Activated CD4-positive, alpha-beta T cell treated with anti-CD3 and anti-CD28 coated beads for 36 hours (primary cell): ENCODE data around the gene CLEC2B. TPM values are rescaled to one million over a fixed set of nuclear protein-coding genes. Genes with fewer than 3 reads are reported as not detected.

Experiments used
- ATAC-seq: fragments of 200-7000 bp; cut with Tn5 transposase; one replicate; pipeline ENCODE4 v1.10.0; 2021; ENCODE audit warnings: mild to moderate bottlenecking, moderate library complexity
- CTCF ChIA-PET: fragments of 350-600 bp; sonication (Branson Sonifier 250); formaldehyde crosslinking; loops from one replicate; lab custom pipeline; 2021; ENCODE audit warnings: antibody characterized with exemption; lab: Charles Lee
- POLR2A ChIA-PET: fragments of 350-600 bp; sonication (Branson Sonifier 250); formaldehyde crosslinking; loops from one replicate; lab custom pipeline; 2021; ENCODE audit warnings: antibody characterized with exemption, inconsistent platforms; lab: Charles Lee
- DNase-seq: peaks from one replicate; pipeline ENCODE4 v3.0.0-alpha.2; 2020
- H3K27ac Mint-ChIP-seq: one replicate; pipeline ENCODE4 v1.8.0; 2021; ENCODE audit warnings: mixed read lengths
- H3K27me3 Mint-ChIP-seq: one replicate; pipeline ENCODE4 v1.8.0; 2021; ENCODE audit warnings: mixed read lengths
- H3K36me3 Mint-ChIP-seq: one replicate; pipeline ENCODE4 v1.8.0; 2021; ENCODE audit warnings: low read depth, mixed read lengths
- H3K4me1 Mint-ChIP-seq: one replicate; pipeline ENCODE4 v1.8.0; 2021; ENCODE audit warnings: mixed read lengths
- H3K4me3 Mint-ChIP-seq: one replicate; pipeline ENCODE4 v1.8.0; 2021; ENCODE audit warnings: mild to moderate bottlenecking, moderate library complexity, mixed read lengths
- H3K9me3 Mint-ChIP-seq: one replicate; pipeline ENCODE4 v1.8.0; 2021; ENCODE audit warnings: low read depth, mixed read lengths
- intact Hi-C, 2 experiments: fragments of 100-400 bp; cut with DNase I in 1 of 2; cut with micrococcal nuclease in 1 of 2; formaldehyde crosslinking; loops; one replicate each; pipeline versions ENCODE4 v1.14.2 to v1.15.1; 2022 to 2024; cut with DNase I, micrococcal nuclease
- total RNA-seq, 2 experiments: library from RNA; stranded (reverse); gene quantifications; one replicate each; pipeline ENCODE4 v1.2.3, GENCODE V29; 2021

The CLEC2B gene
- total RNA-seq, 2 experiments from 2014 or later: 21.8 to 25.8 TPM

DNA sequence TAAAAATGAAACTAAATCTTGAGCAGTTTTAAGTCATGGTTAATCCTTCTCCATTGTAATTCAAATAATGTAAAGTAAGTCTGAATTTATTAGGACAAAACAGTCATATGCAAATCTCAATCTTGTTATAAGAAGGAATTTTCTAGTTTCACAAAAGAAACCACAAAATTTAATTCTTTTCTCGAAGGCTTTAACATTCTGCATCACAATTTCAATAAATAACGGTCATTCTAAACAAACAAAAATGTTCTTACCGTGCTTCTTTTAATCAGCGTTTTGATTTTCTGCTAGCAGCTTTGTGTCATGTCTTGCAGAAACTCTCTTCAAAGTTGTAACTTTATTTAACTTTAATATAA lies 225 bp downstream of the CLEC2B start:
- DNase-seq (no peak), ATAC-seq (no peak)
- H3K4me1 Mint-ChIP-seq: peaks cover 29% of the 10 kb centered on the region
- ChIA-PET CTCF (interaction anchor here (0.6 to 3.9 kb wide), 9 partner anchors 11 to 251 kb away, joined by 3 to 25 read pairs (median 4); no protein-coding TSS in a partner anchor), POLR2A (interaction anchor here (0.6 to 3.6 kb wide), 2 partner anchors 110 to 200 kb away, joined by 7 to 12 read pairs; partner anchors contain the start of gene CLEC2D)
- H3K27ac Mint-ChIP-seq: peak overlapping the region; percentile 95
- no peaks in the 10 kb centered on the region for H3K27me3 Mint-ChIP-seq
- peak overlapping the region; percentile 77 for H3K4me3 Mint-ChIP-seq
- H3K9me3 Mint-ChIP-seq: peaks cover 2% of the 10 kb centered on the region
- peaks cover 11% of the 10 kb centered on the region for H3K36me3 Mint-ChIP-seq
- intact Hi-C loops: loop anchor here (1.0 to 10.0 kb wide), 19 partner anchors 54 to 853 kb away; partner anchors contain the start of genes GABARAPL1 (in 2 of the 2), CLEC2D (in 1 of the 2), MAGOHB (in 1 of the 2) and YBX3 (in 1 of the 2)

- peaks cover 2% of the 10 kb centered on the region for H3K9me3 Mint-ChIP-seq
- CTCF ChIA-PET: interaction anchor here (0.7 to 3.9 kb wide), 13 partner anchors 10 to 494 kb away, joined by 3 to 25 read pairs (median 3); no protein-coding TSS in a partner anchor
- ATAC-seq: no peak
- DNase-seq: no peak
- H3K27me3 Mint-ChIP-seq: no peaks in the 10 kb centered on the region
- peak overlapping the region; percentile 77 for H3K4me3 Mint-ChIP-seq
- peaks cover 35% of the 10 kb centered on the region for H3K4me1 Mint-ChIP-seq
- POLR2A ChIA-PET: interaction anchor here (2.2 to 3.6 kb wide), 2 partner anchors 107 to 110 kb away, joined by 10 to 12 read pairs; partner anchors contain the start of gene CD69
- intact Hi-C loops: loop anchor here (2.0 to 10.0 kb wide), 15 partner anchors 54 to 854 kb away; partner anchors contain the start of genes CLEC2D (in 1 of the 2), GABARAPL1 (in 1 of the 2), MAGOHB (in 1 of the 2) and YBX3 (in 1 of the 2)
- H3K27ac Mint-ChIP-seq: peak overlapping the region; percentile 95
- peaks cover 16% of the 10 kb centered on the region for H3K36me3 Mint-ChIP-seq
These were observed 798 bp downstream of the CLEC2B start for GRCh38 chr12:9868311-9868801.

DNA sequence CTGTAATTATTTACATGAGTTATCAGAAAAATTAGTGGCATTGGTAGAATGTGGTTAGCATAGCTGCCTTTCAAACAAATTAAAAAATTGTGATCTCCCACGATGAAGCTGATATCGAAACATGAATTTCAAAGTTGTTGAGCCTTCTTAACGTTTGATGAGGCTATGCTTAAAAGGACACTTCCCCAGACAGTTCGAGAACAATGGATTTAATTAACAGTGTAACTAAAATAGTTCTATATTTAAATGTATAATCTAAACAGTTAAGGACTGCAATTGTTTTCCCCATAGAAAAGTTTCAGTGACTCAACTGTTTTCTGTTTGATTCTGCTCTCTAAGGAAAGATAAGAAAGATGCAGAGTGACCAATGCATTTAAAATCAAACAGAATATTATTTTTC lies 1.6 kb downstream of the CLEC2B start:
- intact Hi-C loops: loop anchor here (5.0 to 10.0 kb wide), 10 partner anchors 55 to 855 kb away; partner anchors contain the start of genes CLEC2D (in 1 of the 2), GABARAPL1 (in 1 of the 2), MAGOHB (in 1 of the 2) and YBX3 (in 1 of the 2)
- Mint-ChIP-seq H3K27ac (peak overlapping the region; percentile 89), H3K4me1 (peaks cover 43% of the 10 kb centered on the region), H3K36me3 (peaks cover 24% of the 10 kb centered on the region), H3K4me3 (peak overlapping the region; percentile 77), H3K27me3 (no peaks in the 10 kb centered on the region), H3K9me3 (peaks cover 3% of the 10 kb centered on the region)
- DNase-seq (no peak), ATAC-seq (no peak)
- CTCF ChIA-PET: interaction anchor here (0.7 to 3.9 kb wide), 14 partner anchors 9 to 125 kb away, joined by 3 to 25 read pairs (median 4); no protein-coding TSS in a partner anchor
- POLR2A ChIA-PET: interaction anchor here (0.7 to 3.6 kb wide), 4 partner anchors 107 to 220 kb away, joined by 3 to 12 read pairs (median 6); partner anchors contain the start of gene CD69

DNA sequence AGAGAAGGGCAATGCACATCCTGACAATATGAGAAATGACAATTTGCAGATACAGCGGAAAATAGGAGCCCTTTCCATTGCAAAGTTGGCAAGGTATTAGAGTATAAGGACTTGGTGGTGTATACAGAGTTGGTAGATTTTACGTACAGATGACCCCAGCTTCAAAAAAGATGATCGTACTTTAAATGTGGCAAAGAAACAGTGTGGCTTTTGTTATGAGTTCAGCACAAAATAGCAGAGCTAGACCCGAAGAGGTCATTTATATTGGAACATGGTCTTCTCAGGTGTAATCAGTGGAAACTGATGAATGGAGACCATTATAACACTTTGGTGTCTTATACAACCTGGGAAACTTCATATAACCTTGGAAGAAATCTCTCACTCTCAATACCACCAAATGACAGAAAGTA lies 2.3 kb downstream of the CLEC2B start:
- Mint-ChIP-seq H3K36me3 (peaks cover 26% of the 10 kb centered on the region), H3K4me1 (peaks cover 43% of the 10 kb centered on the region), H3K27ac (peak overlapping the region; percentile 89), H3K9me3 (peaks cover 3% of the 10 kb centered on the region), H3K27me3 (no peaks in the 10 kb centered on the region), H3K4me3 (peak overlapping the region; percentile 77)
- POLR2A ChIA-PET: interaction anchor here (2.2 to 3.6 kb wide), 2 partner anchors 106 to 108 kb away, joined by 10 to 12 read pairs; partner anchors contain the start of gene CD69
- intact Hi-C loops: loop anchor here (5.0 to 10.0 kb wide), 10 partner anchors 55 to 855 kb away; partner anchors contain the start of genes CLEC2D (in 1 of the 2), GABARAPL1 (in 1 of the 2), MAGOHB (in 1 of the 2) and YBX3 (in 1 of the 2)
- ATAC-seq (no peak), DNase-seq (no peak)
- CTCF ChIA-PET: interaction anchor here (0.7 to 3.9 kb wide), 16 partner anchors 8 to 364 kb away, joined by 3 to 25 read pairs (median 3); no protein-coding TSS in a partner anchor

DNA sequence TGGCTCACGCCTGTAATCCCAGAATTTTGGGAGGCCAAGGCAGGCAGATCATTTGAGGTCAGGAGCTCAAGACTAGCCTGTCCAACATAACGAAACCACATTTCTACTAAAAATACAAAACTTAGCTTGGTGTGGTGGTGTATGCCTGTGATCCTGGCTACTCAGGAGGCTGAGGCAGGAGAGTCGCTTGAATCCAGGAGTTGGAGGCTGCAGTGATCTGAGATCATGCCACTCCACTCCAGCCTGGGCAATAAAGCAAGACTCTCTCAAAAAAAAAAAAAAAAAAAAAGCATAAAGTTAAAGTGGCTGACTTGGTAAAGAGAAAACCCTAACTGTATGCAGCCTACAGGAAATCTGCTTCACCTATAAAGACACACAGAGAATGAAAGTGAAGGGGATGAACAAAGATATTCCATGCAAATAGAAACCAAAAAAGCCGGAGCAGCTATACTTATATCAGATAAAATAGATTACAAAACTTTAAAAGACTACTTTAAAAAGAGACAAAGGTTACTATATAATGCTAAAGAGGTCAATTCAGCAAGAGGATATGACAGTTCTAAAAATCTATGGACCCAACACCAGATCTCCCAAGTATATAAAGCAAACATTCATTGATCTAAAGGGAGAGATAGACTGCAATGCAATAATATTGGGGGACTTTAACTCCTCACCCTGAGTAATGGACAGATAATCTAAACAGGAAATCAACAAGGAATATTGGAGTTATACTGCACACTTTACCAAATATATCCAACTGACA lies 4.1 kb downstream of the CLEC2B start:
- peak; percentile 55 for ATAC-seq
- CTCF ChIA-PET: interaction anchor here (1.3 to 1.6 kb wide), 2 partner anchors 11 to 109 kb away, joined by 3 to 5 read pairs; no protein-coding TSS in a partner anchor
- peak; percentile 15 for DNase-seq
- intact Hi-C loops: loop anchor here (5.0 to 10.0 kb wide), 10 partner anchors 53 to 857 kb away; partner anchors contain the start of genes CLEC2D (in 1 of the 2), GABARAPL1 (in 1 of the 2), MAGOHB (in 1 of the 2) and YBX3 (in 1 of the 2)
- H3K27me3 Mint-ChIP-seq: no peaks in the 10 kb centered on the region
- POLR2A ChIA-PET: interaction anchor here (0.6 kb wide), 2 partner anchors 106 to 122 kb away, joined by 3 read pairs; no protein-coding TSS in a partner anchor
- peak overlapping the region; percentile 93 for H3K27ac Mint-ChIP-seq
- peaks cover 30% of the 10 kb centered on the region for H3K36me3 Mint-ChIP-seq
- peaks cover 41% of the 10 kb centered on the region for H3K4me1 Mint-ChIP-seq
- H3K4me3 Mint-ChIP-seq: peak overlapping the region; percentile 77
- H3K9me3 Mint-ChIP-seq: peaks cover 3% of the 10 kb centered on the region

GRCh38 chr12:9858135-9858534 lies 11.0 kb downstream of the CLEC2B start:
- DNase-seq: no peak
- intact Hi-C loops: no loop called here
- no peak overlapping the region for H3K27ac Mint-ChIP-seq
- H3K9me3 Mint-ChIP-seq: peaks cover under 1% of the 10 kb centered on the region
- peaks cover 46% of the 10 kb centered on the region for H3K4me1 Mint-ChIP-seq
- H3K4me3 Mint-ChIP-seq: no peak overlapping the region
- ATAC-seq: no peak
- ChIA-PET POLR2A (interaction anchor here (0.5 kb wide), 1 partner anchor 98 kb away, joined by 4 read pairs; no protein-coding TSS in a partner anchor), CTCF (interaction anchor here (0.8 to 1.1 kb wide), 4 partner anchors 9 to 44 kb away, joined by 3 to 4 read pairs (median 3); partner anchors contain the start of gene CLEC2B)
- H3K27me3 Mint-ChIP-seq: no peaks in the 10 kb centered on the region
- H3K36me3 Mint-ChIP-seq: peaks cover 51% of the 10 kb centered on the region

DNA sequence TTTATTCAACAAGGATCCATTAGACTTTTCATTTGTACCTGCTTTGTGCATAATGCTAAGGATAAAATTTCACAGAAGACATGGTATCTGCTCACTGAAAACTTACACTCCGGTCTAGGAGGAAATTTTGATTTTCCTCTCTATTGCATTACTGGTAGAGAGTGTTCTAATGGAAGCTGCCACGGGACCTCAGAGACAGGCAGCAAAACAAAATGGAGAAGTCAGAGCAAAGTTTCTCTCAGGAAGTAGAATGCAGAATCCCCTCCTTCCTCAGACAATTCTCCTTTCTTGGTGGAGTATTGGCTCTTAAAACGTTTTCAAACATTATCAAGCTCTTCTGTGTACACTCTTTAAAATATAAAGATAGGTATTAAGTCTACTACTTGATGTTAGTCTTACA lies 12.3 kb downstream of the CLEC2B start:
- H3K4me1 Mint-ChIP-seq: peaks cover 43% of the 10 kb centered on the region
- peaks cover 53% of the 10 kb centered on the region for H3K36me3 Mint-ChIP-seq
- H3K9me3 Mint-ChIP-seq: no peaks in the 10 kb centered on the region
- CTCF ChIA-PET: no interaction called here
- DNase-seq (no peak), ATAC-seq (no peak)
- H3K27me3 Mint-ChIP-seq: no peaks in the 10 kb centered on the region
- H3K4me3 Mint-ChIP-seq: no peak overlapping the region
- intact Hi-C loops: no loop called here
- POLR2A ChIA-PET: no interaction called here
- H3K27ac Mint-ChIP-seq: no peak overlapping the region

DNA sequence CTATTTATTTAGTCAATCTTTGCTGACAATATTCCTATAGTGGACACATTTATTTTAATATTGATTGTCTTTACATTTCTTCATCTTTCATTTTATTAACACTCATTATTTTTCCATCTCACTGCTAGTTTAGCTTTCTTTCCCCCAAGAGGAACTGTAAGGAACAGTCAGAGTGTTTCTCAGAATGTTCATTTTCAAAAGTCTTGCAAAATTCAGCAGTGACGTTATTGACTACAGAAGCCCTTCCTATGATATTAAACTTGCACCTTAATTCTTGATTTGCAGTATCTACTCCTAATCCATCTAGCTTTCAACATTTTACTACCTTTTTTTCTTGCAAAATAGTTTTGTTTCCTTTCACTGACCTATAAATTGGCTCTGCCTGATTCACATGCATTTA lies 13.0 kb downstream of the CLEC2B start:
- no peak for ATAC-seq
- Mint-ChIP-seq H3K36me3 (peaks cover 57% of the 10 kb centered on the region), H3K4me3 (no peak overlapping the region), H3K4me1 (peaks cover 39% of the 10 kb centered on the region), H3K27me3 (no peaks in the 10 kb centered on the region), H3K27ac (no peak overlapping the region), H3K9me3 (no peaks in the 10 kb centered on the region)
- no peak for DNase-seq
- intact Hi-C loops: no loop called here
- CTCF ChIA-PET: interaction anchor here (0.7 to 1.3 kb wide), 3 partner anchors 11 to 95 kb away, joined by 3 read pairs; no protein-coding TSS in a partner anchor
- POLR2A ChIA-PET: no interaction called here

- Mint-ChIP-seq H3K4me3 (no peak overlapping the region), H3K27ac (no peak overlapping the region), H3K27me3 (no peaks in the 10 kb centered on the region), H3K4me1 (peaks cover 18% of the 10 kb centered on the region), H3K36me3 (peaks cover 54% of the 10 kb centered on the region), H3K9me3 (peaks cover 9% of the 10 kb centered on the region)
- ATAC-seq: no peak
- CTCF ChIA-PET: interaction anchor here (1.0 to 1.5 kb wide), 4 partner anchors 9 to 108 kb away, joined by 3 to 6 read pairs (median 4); no protein-coding TSS in a partner anchor
- no peak for DNase-seq
- POLR2A ChIA-PET: interaction anchor here (0.6 kb wide), 2 partner anchors 12 to 91 kb away, joined by 3 to 4 read pairs; partner anchors contain the start of gene CD69
- intact Hi-C loops: no loop called here
These were observed 17.2 kb downstream of the CLEC2B start for GRCh38 chr12:9851927-9852326.

GRCh38 chr12:9851050-9851449 lies 18.1 kb downstream of the CLEC2B start:
- H3K36me3 Mint-ChIP-seq: peaks cover 47% of the 10 kb centered on the region
- POLR2A ChIA-PET: no interaction called here
- H3K4me3 Mint-ChIP-seq: no peak overlapping the region
- no peaks in the 10 kb centered on the region for H3K27me3 Mint-ChIP-seq
- no peak for DNase-seq
- no peak overlapping the region for H3K27ac Mint-ChIP-seq
- intact Hi-C loops: no loop called here
- peaks cover 16% of the 10 kb centered on the region for H3K9me3 Mint-ChIP-seq
- CTCF ChIA-PET: interaction anchor here (0.9 to 1.5 kb wide), 5 partner anchors 10 to 100 kb away, joined by 3 to 6 read pairs (median 4); no protein-coding TSS in a partner anchor
- no peak for ATAC-seq
- peaks cover 13% of the 10 kb centered on the region for H3K4me1 Mint-ChIP-seq
